ENCODE measurements around the gene MEIOB. TPM values are rescaled to one million over a fixed set of nuclear protein-coding genes. Genes with fewer than 3 reads are reported as not detected.

Gene MEIOB
- total RNA-seq, 1 donor from 2014 or later = not detected

DNA sequence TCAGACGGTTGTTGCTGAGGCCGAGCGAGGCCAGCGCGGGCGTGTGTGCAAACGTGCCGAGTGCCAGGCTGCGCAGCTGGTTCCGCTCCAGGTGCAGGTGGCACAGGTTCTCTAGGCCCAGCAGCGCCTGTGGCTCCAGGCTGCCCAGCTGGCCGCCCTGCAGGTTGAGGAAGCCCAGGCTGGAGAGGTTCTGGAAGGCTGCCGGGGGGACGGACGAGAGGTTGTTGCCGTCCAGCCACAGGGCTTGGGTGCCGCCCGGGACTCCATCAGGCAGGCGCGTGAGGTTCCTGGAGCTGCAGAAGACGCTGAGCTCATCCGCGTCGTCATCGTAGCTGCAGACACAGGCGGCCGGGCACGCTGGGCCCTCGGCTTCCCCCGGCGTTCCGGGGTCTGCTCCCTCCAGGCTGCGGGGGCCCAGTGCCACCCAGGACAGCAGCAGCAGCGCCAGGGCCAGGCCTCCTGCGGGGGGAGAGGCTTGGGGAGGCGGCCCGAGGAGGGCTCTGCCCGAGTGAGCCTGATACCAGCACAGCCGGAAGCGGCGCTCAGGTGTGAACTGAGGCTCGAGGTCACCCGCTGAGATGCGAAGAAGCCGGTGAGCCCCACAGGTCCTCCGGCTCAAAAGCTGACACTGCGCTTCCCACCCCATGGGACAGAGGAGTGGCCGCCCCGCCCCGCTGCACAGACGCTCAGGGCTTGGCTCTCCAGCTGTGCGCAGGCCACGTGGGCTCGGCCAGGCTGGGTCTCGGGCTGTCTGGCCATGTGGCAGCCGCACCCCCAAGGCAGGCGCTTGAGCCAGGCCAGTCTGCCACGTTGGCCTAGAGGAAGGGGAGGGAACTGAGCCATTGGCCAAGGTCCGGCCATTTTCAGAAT is 79.8 kb downstream of the MEIOB start:
- ATAC-seq (ENCODE audit: low read depth) = no peak
- no peak overlapping the region for H3K27ac Mint-ChIP-seq
- H3K4me1 Mint-ChIP-seq = no peaks in the 10 kb centered on the region
- ChIA-PET POLR2A (interaction anchor here (1.3 kb wide), 1 partner anchor 9 kb away, joined by 5 read pairs; the partner anchor contains the start of genes NUBP2 and SPSB3), CTCF (no interaction called here)
- H3K4me3 Mint-ChIP-seq = no peak overlapping the region
- H3K36me3 Mint-ChIP-seq (ENCODE audit: low read depth) = peaks cover 13% of the 10 kb centered on the region
- H3K9me3 Mint-ChIP-seq = no peaks in the 10 kb centered on the region
- no peaks in the 10 kb centered on the region for H3K27me3 Mint-ChIP-seq
- TF ChIP-seq, protein P1, sequence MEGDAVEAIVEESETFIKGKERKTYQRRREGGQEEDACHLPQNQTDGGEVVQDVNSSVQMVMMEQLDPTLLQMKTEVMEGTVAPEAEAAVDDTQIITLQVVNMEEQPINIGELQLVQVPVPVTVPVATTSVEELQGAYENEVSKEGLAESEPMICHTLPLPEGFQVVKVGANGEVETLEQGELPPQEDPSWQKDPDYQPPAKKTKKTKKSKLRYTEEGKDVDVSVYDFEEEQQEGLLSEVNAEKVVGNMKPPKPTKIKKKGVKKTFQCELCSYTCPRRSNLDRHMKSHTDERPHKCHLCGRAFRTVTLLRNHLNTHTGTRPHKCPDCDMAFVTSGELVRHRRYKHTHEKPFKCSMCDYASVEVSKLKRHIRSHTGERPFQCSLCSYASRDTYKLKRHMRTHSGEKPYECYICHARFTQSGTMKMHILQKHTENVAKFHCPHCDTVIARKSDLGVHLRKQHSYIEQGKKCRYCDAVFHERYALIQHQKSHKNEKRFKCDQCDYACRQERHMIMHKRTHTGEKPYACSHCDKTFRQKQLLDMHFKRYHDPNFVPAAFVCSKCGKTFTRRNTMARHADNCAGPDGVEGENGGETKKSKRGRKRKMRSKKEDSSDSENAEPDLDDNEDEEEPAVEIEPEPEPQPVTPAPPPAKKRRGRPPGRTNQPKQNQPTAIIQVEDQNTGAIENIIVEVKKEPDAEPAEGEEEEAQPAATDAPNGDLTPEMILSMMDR (IDR thresholded peaks at IDR 0.05) = no peak
- intact Hi-C loops (cut with micrococcal nuclease) = no loop called here
- DNase-seq = no peak

DNA sequence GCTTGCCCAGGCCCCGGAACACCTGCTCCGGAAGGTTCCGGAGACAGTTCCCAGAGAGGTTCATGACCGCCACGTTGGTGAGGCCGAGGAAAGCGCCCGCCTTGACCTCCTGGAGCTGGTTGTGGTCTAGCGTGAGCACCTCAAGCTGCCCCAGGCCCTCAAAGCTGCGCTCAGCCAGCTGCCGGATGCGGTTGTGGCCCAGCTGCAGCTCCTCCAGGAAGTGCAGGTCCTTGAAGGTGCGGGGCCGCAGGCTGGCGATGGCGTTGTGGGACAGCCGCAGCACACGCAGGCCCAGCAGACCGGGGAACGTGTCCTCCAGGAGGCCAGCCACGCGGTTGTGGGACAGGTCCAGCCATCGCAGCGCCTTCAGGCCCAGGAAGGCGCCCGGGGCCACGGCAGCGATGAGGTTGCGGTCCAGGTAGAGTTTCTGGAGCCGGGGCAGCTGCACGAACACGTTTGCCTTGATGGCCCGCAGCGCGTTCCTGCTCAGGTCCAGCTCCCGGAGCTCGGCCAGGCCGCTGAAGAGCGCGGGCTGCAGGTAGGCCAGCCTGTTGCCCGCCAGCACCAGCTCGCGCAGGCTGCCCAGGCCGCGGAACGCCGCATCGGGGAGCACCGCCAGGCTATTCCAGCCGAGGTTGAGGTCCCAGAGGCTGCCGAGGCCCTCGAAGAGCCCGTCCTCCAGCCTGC is 80.6 kb downstream of the MEIOB start:
- Mint-ChIP-seq H3K4me1 (no peaks in the 10 kb centered on the region), H3K27me3 (no peaks in the 10 kb centered on the region), H3K9me3 (no peaks in the 10 kb centered on the region), H3K27ac (no peak overlapping the region), H3K36me3 (ENCODE audit: low read depth) (peaks cover 16% of the 10 kb centered on the region), H3K4me3 (no peak overlapping the region)
- ATAC-seq (ENCODE audit: low read depth) (no peak), DNase-seq (no peak)
- TF ChIP-seq, protein P1 (IDR thresholded peaks at IDR 0.05) = no peak
- intact Hi-C loops (cut with micrococcal nuclease) = no loop called here
- ChIA-PET POLR2A (interaction anchor here (1.3 kb wide), 1 partner anchor 9 kb away, joined by 5 read pairs; the partner anchor contains the start of genes NUBP2 and SPSB3), CTCF (no interaction called here)

DNA sequence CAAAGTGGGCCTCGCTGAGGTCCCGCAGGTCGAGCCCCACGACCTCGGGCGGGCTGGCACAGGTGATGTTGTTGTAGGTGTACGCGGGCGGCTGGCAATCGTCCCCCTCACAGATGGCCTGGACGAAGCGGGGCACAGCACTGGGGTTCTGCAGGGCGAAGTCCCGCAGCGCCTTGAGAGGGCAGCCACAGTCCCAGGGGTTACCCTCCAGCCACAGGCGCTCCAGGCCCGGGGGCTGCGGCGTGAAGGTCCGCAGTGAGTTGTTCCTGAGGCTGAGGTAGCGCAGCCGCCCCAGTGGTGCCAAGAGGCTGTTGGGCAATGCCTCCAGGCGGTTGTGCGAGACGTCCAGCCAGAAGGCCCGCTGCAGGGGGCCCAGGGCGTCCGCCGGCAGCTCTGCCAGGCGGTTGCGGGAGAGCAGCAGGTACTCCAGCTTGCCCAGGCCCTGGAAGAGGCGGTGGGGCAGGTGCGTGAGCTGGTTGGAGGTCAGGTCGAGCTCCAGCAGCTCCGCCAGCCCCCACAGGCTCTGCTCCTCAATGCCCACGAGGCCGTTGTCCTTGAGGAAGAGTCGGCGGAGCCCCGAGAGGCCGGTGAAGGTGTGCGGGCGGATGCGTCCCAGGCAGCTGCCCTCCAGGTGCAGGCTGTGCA is 81.2 kb downstream of the MEIOB start:
- H3K4me1 Mint-ChIP-seq = no peaks in the 10 kb centered on the region
- TF ChIP-seq, protein P1 (IDR thresholded peaks at IDR 0.05) = no peak
- ChIA-PET POLR2A (interaction anchor here (1.3 kb wide), 1 partner anchor 8 kb away, joined by 5 read pairs; the partner anchor contains the start of genes NUBP2 and SPSB3), CTCF (no interaction called here)
- H3K36me3 Mint-ChIP-seq (ENCODE audit: low read depth) = peaks cover 21% of the 10 kb centered on the region
- no peak overlapping the region for H3K4me3 Mint-ChIP-seq
- DNase-seq (no peak), ATAC-seq (ENCODE audit: low read depth) (no peak)
- intact Hi-C loops (cut with micrococcal nuclease) = no loop called here
- no peaks in the 10 kb centered on the region for H3K9me3 Mint-ChIP-seq
- no peaks in the 10 kb centered on the region for H3K27me3 Mint-ChIP-seq
- H3K27ac Mint-ChIP-seq = no peak overlapping the region

DNA sequence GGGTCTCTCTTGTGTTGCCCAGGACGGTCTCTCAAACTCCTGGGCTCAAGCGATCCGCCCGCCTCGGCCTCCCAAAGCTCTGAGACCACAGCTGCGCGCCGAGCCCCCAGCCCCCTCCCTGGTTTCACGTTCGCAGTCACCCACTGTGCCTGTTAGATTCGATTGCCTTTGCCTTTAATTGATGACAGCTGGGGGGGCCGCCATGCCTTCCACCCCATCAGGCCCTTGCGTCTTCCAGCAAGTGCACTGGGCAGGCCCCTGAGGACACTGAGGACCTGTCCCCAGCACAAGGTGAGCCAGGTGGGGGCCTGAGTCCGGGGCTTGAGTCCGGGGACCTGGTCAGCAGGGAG is 81.7 kb downstream of the MEIOB start:
- H3K27ac Mint-ChIP-seq = no peak overlapping the region
- no peaks in the 10 kb centered on the region for H3K27me3 Mint-ChIP-seq
- intact Hi-C loops (cut with micrococcal nuclease) = no loop called here
- no peak overlapping the region for H3K4me3 Mint-ChIP-seq
- ATAC-seq (ENCODE audit: low read depth) = no peak
- ChIA-PET CTCF (no interaction called here), POLR2A (no interaction called here)
- peaks cover 23% of the 10 kb centered on the region for H3K36me3 Mint-ChIP-seq (ENCODE audit: low read depth)
- no peak for DNase-seq
- no peaks in the 10 kb centered on the region for H3K9me3 Mint-ChIP-seq
- H3K4me1 Mint-ChIP-seq = no peaks in the 10 kb centered on the region
- TF ChIP-seq, protein P1 (IDR thresholded peaks at IDR 0.05) = no peak

DNA sequence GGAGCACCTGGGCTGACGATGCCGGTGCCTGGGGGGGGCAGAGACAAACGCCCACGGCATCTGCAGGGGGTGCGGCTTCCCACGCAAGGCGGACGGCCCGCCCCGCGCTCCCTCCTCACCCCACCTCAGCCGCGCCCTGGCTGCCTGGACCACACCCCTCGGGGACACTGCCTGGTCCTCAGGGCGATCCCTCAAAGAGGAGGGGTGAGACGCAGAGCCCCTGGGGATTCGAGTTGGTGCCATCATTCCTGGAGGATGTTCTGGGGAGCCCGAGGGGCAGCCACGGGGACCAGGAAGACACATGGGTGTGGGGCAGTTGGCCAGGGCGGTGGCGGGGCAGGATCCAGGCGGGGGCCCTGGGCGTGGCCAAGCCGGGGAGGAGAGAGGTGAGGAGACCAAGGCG is 82.3 kb downstream of the MEIOB start:
- Mint-ChIP-seq H3K27me3 (no peaks in the 10 kb centered on the region), H3K4me3 (no peak overlapping the region), H3K27ac (no peak overlapping the region), H3K9me3 (no peaks in the 10 kb centered on the region), H3K4me1 (peaks cover 2% of the 10 kb centered on the region), H3K36me3 (ENCODE audit: low read depth) (peaks cover 23% of the 10 kb centered on the region)
- no peak for DNase-seq
- ChIA-PET POLR2A (no interaction called here), CTCF (no interaction called here)
- no peak for ATAC-seq (ENCODE audit: low read depth)
- intact Hi-C loops (cut with micrococcal nuclease) = no loop called here
- TF ChIP-seq, protein P1 (IDR thresholded peaks at IDR 0.05) = no peak

All from activated B cell treated with CpG ODN at 0.5 μM for 24 hours (primary cell).